Right lobe of liver (tissue), 4 donors: ENCODE results near the gene EIF4E1B.

Experiments used
- POLR2A ChIP-seq: fragments of 450-650 bp; IDR thresholded peaks from one replicate; pipeline ENCODE4 v1.6.1; 2017; ENCODE audit warnings: antibody characterized with exemption, mild to moderate bottlenecking
- TF ChIP-seq, protein P1 (sequence below), 4 donors: fragments of 200-600 bp in 3 of 4; fragments of 450-650 bp in 1 of 4; IDR thresholded peaks; one replicate each; pipeline versions ENCODE4 v1.5.1 to v1.8.0; 2016 to 2022; ENCODE audit warnings: antibody characterized with exemption in 4 of 4, mild to moderate bottlenecking in 2 of 4
- donor health status: DM: no; HTN: no; CAD: no.
- donor health status: DM: no; HTN: no; CAD: no.
- donor health status: DM: no; HTN: yes; CAD: no.

DNA sequence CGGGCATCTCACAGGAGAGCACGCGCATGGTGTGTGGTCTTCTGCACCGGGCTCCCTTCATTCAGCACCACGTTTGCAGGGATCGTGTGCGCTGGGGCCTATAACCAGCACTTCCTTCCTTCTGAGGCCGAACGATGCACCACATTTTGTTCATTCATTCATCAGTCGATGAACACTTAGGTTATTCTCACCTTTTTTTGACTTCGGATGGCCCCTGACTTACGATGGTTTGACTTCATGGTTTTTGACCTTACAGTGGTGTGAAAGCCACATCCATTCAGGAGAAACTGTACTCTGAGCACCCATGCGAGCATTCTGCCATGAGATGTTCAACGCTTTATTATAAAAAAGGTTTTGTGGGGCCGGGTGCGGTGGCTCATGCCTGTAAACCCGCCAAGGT lies 44.3 kb downstream of the EIF4E1B start:
- TF ChIP-seq POLR2A, result no peak
- TF ChIP-seq, protein P1, sequence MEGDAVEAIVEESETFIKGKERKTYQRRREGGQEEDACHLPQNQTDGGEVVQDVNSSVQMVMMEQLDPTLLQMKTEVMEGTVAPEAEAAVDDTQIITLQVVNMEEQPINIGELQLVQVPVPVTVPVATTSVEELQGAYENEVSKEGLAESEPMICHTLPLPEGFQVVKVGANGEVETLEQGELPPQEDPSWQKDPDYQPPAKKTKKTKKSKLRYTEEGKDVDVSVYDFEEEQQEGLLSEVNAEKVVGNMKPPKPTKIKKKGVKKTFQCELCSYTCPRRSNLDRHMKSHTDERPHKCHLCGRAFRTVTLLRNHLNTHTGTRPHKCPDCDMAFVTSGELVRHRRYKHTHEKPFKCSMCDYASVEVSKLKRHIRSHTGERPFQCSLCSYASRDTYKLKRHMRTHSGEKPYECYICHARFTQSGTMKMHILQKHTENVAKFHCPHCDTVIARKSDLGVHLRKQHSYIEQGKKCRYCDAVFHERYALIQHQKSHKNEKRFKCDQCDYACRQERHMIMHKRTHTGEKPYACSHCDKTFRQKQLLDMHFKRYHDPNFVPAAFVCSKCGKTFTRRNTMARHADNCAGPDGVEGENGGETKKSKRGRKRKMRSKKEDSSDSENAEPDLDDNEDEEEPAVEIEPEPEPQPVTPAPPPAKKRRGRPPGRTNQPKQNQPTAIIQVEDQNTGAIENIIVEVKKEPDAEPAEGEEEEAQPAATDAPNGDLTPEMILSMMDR (IDR thresholded peaks at IDR 0.05), result no peak
